PC-9 (cell line): Measurements from ENCODE around the gene ALG5. TPM values are rescaled to one million over a fixed set of nuclear protein-coding genes. Genes with fewer than 3 reads are reported as not detected.

Experiments
- BruUV-seq: library from RNA; stranded (reverse); fragments of 400-500 nt; replicated peaks from 2 replicates; lab custom pipeline; 2021; lab: Mats Ljungman, UMichigan
- CTCF ChIA-PET: fragments of 300-600 bp; sonication (Branson Sonifier 250); formaldehyde crosslinking; loops from one replicate; lab custom pipeline; 2022; ENCODE audit warnings: antibody characterized with exemption; lab: Charles Lee
- POLR2A ChIA-PET: fragments of 300-600 bp; sonication (Branson Sonifier 250); formaldehyde crosslinking; loops from one replicate; lab custom pipeline; 2022; ENCODE audit warnings: antibody characterized with exemption; ENCODE audit not compliant: unreplicated experiment; lab: Charles Lee
- DNase-seq, 2 experiments: peaks; one replicate each; pipeline versions ENCODE4 v3.0.0 to v3.0.0-alpha.2; 2015 to 2022; ENCODE audit warnings: mixed read lengths in 1 of 2
- H2AFZ ChIP-seq: fragments of 200-600 bp; sonication (generic); 2 replicates; pipeline ENCODE4 v1.8.1; 2017; ENCODE audit warnings: antibody characterized with exemption
- H3F3A ChIP-seq: fragments of 200-600 bp; sonication (generic); 2 replicates; pipeline ENCODE4 v1.8.1; 2017; ENCODE audit warnings: antibody characterized with exemption, mild to moderate bottlenecking, low read depth; ENCODE audit not compliant: insufficient read depth
- H3K27ac ChIP-seq: fragments of 200-600 bp; sonication (generic); 2 replicates; pipeline ENCODE4 v1.6.1; 2016; ENCODE audit warnings: mixed run types
- H3K27me3 ChIP-seq: fragments of 200-600 bp; sonication (generic); 2 replicates; pipeline ENCODE4 v1.6.1; 2016; ENCODE audit warnings: low read depth, mixed run types; ENCODE audit not compliant: insufficient read depth
- H3K36me3 ChIP-seq: fragments of 200-600 bp; sonication (generic); 2 replicates; pipeline ENCODE4 v1.6.1; 2016; ENCODE audit warnings: low read depth, mixed run types
- H3K4me1 ChIP-seq: fragments of 200-600 bp; sonication (generic); replicated peaks from 2 replicates; pipeline ENCODE4 v1.6.1; 2016; ENCODE audit warnings: mixed run types; ENCODE audit not compliant: insufficient read depth
- H3K4me2 ChIP-seq: fragments of 200-600 bp; sonication (generic); 2 replicates; pipeline ENCODE4 v1.6.1; 2017; ENCODE audit warnings: mixed run types
- H3K4me3 ChIP-seq: fragments of 200-600 bp; sonication (generic); 2 replicates; pipeline ENCODE4 v1.6.1; 2016; ENCODE audit warnings: mixed run types
- H3K79me2 ChIP-seq: fragments of 200-600 bp; sonication (generic); 2 replicates; pipeline ENCODE4 v1.6.1; 2017; ENCODE audit warnings: low read depth, mixed run types
- H3K9me2 ChIP-seq: fragments of 200-600 bp; sonication (generic); 2 replicates; pipeline ENCODE4 v1.8.1; 2017; ENCODE audit warnings: mild to moderate bottlenecking; ENCODE audit not compliant: insufficient read depth
- H3K9me3 ChIP-seq: fragments of 200-600 bp; sonication (generic); 2 replicates; pipeline ENCODE4 v1.8.1; 2016; ENCODE audit warnings: low read depth; ENCODE audit not compliant: insufficient read depth
- H4K20me1 ChIP-seq: fragments of 200-600 bp; sonication (generic); 2 replicates; pipeline ENCODE4 v1.8.1; 2017; ENCODE audit not compliant: insufficient read depth
- EZH2 ChIP-seq: fragments of 200-600 bp; sonication (generic); IDR thresholded peaks from 2 replicates; pipeline ENCODE4 v1.8.0; 2017; ENCODE audit warnings: antibody characterized with exemption, low read depth
- intact Hi-C: fragments of 100-400 bp; cut with micrococcal nuclease; formaldehyde crosslinking; loops from one replicate; pipeline ENCODE4 v1.10.0; 2022; ENCODE audit not compliant: unreplicated experiment
- total RNA-seq: library from RNA; stranded (reverse); gene quantifications from 2 replicates; pipeline ENCODE4 v1.2.3, GENCODE V29; 2021
- TF ChIP-seq, protein P1 (sequence below): fragments of 200-600 bp; sonication (generic); conservative IDR thresholded peaks from 2 replicates; pipeline ENCODE4 v1.6.1; 2017; ENCODE audit warnings: mixed run types, antibody characterized with exemption, mild to moderate bottlenecking, moderate library complexity

The ALG5 gene
- total RNA-seq, 1 experiment from 2014 or later, result 18.8 TPM

DNA sequence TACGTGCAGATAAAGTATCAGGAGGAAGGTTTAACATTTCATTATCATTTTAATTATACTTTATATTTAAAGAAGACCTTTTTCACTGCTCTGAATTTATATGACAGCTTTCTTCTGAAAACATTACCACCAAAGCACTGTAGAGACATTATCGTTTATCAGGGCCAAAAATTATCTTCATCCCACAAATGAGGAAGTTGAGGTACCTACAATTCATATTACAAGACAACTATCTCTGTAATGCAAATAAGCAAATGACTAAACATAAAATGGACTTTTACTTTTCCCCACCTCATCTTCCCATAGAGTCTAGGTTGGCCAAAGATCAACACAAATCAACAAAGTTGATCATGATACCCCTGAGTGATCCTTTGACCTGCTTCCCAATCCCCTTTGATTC, 48.2 kb downstream of the ALG5 start:
- no peaks in the 10 kb centered on the region for H3K27me3 ChIP-seq
- TF ChIP-seq EZH2, result no peak
- TF ChIP-seq, protein P1, sequence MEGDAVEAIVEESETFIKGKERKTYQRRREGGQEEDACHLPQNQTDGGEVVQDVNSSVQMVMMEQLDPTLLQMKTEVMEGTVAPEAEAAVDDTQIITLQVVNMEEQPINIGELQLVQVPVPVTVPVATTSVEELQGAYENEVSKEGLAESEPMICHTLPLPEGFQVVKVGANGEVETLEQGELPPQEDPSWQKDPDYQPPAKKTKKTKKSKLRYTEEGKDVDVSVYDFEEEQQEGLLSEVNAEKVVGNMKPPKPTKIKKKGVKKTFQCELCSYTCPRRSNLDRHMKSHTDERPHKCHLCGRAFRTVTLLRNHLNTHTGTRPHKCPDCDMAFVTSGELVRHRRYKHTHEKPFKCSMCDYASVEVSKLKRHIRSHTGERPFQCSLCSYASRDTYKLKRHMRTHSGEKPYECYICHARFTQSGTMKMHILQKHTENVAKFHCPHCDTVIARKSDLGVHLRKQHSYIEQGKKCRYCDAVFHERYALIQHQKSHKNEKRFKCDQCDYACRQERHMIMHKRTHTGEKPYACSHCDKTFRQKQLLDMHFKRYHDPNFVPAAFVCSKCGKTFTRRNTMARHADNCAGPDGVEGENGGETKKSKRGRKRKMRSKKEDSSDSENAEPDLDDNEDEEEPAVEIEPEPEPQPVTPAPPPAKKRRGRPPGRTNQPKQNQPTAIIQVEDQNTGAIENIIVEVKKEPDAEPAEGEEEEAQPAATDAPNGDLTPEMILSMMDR, result no peak
- ChIA-PET CTCF (no interaction called here), POLR2A (no interaction called here)
- 0 out of 2 replicates have a peak, but pooled peaks cover 9% of the 10 kb centered on the region for H3K36me3 ChIP-seq
- no peak overlapping the region for H2AFZ ChIP-seq
- no TSS peak for BruUV-seq
- peaks cover 7% of the 10 kb centered on the region; the same call in 1 of the 2 replicates for H3F3A ChIP-seq
- no peaks in the 10 kb centered on the region for H3K9me2 ChIP-seq
- no peaks in the 10 kb centered on the region for H3K79me2 ChIP-seq
- H3K27ac ChIP-seq, result no peak overlapping the region
- H3K4me3 ChIP-seq, result no peak overlapping the region
- no peaks in the 10 kb centered on the region for H4K20me1 ChIP-seq
- H3K4me1 ChIP-seq, result no peaks in the 10 kb centered on the region
- intact Hi-C loops, result no loop called here
- H3K4me2 ChIP-seq, result no peak overlapping the region
- H3K9me3 ChIP-seq, result no peaks in the 10 kb centered on the region
- DNase-seq, result no peak

DNA sequence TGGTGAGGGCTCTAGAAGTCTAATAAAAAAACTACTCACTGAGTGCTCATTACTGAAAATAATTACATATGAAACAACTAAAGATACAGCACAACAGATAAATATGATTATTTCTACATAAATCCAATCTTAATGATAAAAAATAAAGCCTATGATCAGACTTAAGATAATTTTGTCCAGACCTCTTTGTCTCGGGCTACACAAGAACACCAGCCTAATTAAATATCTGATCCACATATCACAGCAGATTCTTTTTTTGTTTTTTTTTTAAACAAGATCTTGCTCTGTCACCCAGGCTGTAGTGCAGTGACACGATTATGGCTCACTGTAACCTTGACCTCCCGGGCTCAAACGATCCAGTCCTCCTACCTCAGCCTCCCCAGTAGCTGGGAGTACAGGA, 48.8 kb downstream of the ALG5 start:
- CTCF ChIA-PET, result no interaction called here
- no peaks in the 10 kb centered on the region for H4K20me1 ChIP-seq
- intact Hi-C loops, result no loop called here
- H3K27ac ChIP-seq, result no peak overlapping the region
- no peaks in the 10 kb centered on the region for H3K27me3 ChIP-seq
- peaks cover 7% of the 10 kb centered on the region; the same call in 1 of the 2 replicates for H3F3A ChIP-seq
- no peak overlapping the region for H3K4me3 ChIP-seq
- H2AFZ ChIP-seq, result no peak overlapping the region
- no peaks in the 10 kb centered on the region for H3K4me1 ChIP-seq
- POLR2A ChIA-PET, result no interaction called here
- no peak for TF ChIP-seq EZH2
- TF ChIP-seq, protein P1, result no peak
- H3K9me2 ChIP-seq, result no peaks in the 10 kb centered on the region
- no peaks in the 10 kb centered on the region for H3K79me2 ChIP-seq
- no peaks in the 10 kb centered on the region for H3K9me3 ChIP-seq
- no peak for DNase-seq
- 0 out of 2 replicates have a peak, but pooled peaks cover 6% of the 10 kb centered on the region for H3K36me3 ChIP-seq
- H3K4me2 ChIP-seq, result no peak overlapping the region
- BruUV-seq, result no TSS peak

DNA sequence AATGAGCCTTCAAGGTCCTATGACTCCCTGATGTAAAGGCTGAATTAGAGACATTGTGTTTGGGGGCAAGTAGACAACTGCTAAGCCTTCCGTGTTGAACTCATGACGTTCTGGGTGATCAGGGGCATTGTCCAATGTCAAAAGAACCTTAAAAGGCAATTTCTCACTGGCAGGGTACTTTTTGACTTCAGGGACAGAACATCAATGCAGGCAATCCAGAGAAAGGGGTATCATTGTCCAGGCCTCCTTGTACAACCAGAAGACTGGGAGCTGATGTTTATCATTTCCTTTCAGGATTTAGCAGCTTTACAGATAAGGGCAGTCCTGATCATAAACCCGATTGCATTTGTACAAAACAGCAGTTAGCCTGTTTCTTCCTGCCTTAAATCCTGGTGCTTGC, 54.1 kb downstream of the ALG5 start:
- no peaks in the 10 kb centered on the region for H4K20me1 ChIP-seq
- BruUV-seq, result no TSS peak
- H3K4me1 ChIP-seq, result no peaks in the 10 kb centered on the region
- no peaks in the 10 kb centered on the region for H3K9me3 ChIP-seq
- ChIA-PET CTCF (interaction anchor here (0.6 kb wide), 1 partner anchor 660 kb away, joined by 6 read pairs; no protein-coding TSS in a partner anchor), POLR2A (no interaction called here)
- TF ChIP-seq EZH2, result no peak
- TF ChIP-seq, protein P1, result no peak
- no peaks in the 10 kb centered on the region for H3K27me3 ChIP-seq
- peaks cover 4% of the 10 kb centered on the region; the same call in 1 of the 2 replicates for H3F3A ChIP-seq
- no peak for DNase-seq
- no peak overlapping the region for H2AFZ ChIP-seq
- H3K79me2 ChIP-seq, result no peaks in the 10 kb centered on the region
- no peak overlapping the region for H3K4me2 ChIP-seq
- H3K27ac ChIP-seq, result no peak overlapping the region
- H3K9me2 ChIP-seq, result no peaks in the 10 kb centered on the region
- H3K4me3 ChIP-seq, result no peak overlapping the region
- intact Hi-C loops, result no loop called here
- H3K36me3 ChIP-seq, result no peaks in the 10 kb centered on the region
